IMR-90 (cell line): ENCODE measurements around the gene MEIS2. TPM values are rescaled to one million over a fixed set of nuclear protein-coding genes. Genes with fewer than 3 reads are reported as not detected.

Experiments
- ATAC-seq: fragments of 200-7000 bp; cut with Tn5 transposase; 2 replicates; pipeline ENCODE4 v1.9.1; 2020; ENCODE audit warnings: low read depth, mild to moderate bottlenecking, moderate library complexity
- BruUV-seq: library from RNA; stranded (reverse); fragments of 400-500 nt; replicated peaks from 2 replicates; lab custom pipeline; 2021; lab: Mats Ljungman, UMichigan
- CTCF ChIA-PET: fragments of 300-600 bp; formaldehyde crosslinking; extraction: SDS; loops from one replicate; lab custom pipeline; 2021; ENCODE audit warnings: antibody characterized with exemption; lab: Yijun Ruan, JAX
- POLR2A ChIA-PET: fragments of 300-600 bp; sonication (Branson Sonifier 250); formaldehyde crosslinking; loops from one replicate; lab custom pipeline; 2022; ENCODE audit warnings: antibody characterized with exemption; ENCODE audit not compliant: unreplicated experiment; lab: Charles Lee
- DNase-seq: peaks from one replicate; pipeline ENCODE4 v3.0.0; 2013
- H2AFZ ChIP-seq: replicated peaks from 2 replicates; pipeline ENCODE3; 2013; ENCODE audit warnings: low read length, mild to moderate bottlenecking; ENCODE audit not compliant: poor library complexity
- H2AK5ac ChIP-seq: 2 replicates; pipeline ENCODE4 v1.6.1; 2013; ENCODE audit warnings: low read depth, low read length, inconsistent platforms
- H2AK9ac ChIP-seq: replicated peaks from 2 replicates; pipeline ENCODE3; 2013; ENCODE audit warnings: mild to moderate bottlenecking, low read depth, low read length, moderate library complexity; ENCODE audit not compliant: poor library complexity
- H2BK120ac ChIP-seq: 2 replicates; pipeline ENCODE4 v1.6.1; 2013; ENCODE audit warnings: low read depth, low read length, inconsistent platforms
- H2BK15ac ChIP-seq: 3 replicates; pipeline ENCODE4 v1.6.1; 2013; ENCODE audit warnings: low read depth, low read length, inconsistent platforms
- H2BK20ac ChIP-seq: 2 replicates; pipeline ENCODE4 v1.6.1; 2013; ENCODE audit warnings: low read depth, mild to moderate bottlenecking, inconsistent platforms, low read length, moderate library complexity
- H2BK5ac ChIP-seq: 2 replicates; pipeline ENCODE4 v1.6.1; 2013; ENCODE audit warnings: mild to moderate bottlenecking, low read depth, low read length, inconsistent platforms; ENCODE audit not compliant: poor library complexity, severe bottlenecking
- H3K14ac ChIP-seq: replicated peaks from 2 replicates; pipeline ENCODE4 v1.6.1; 2013; ENCODE audit warnings: low read depth, low read length, inconsistent platforms
- H3K18ac ChIP-seq: 2 replicates; pipeline ENCODE4 v1.6.1; 2013; ENCODE audit warnings: low read depth, low read length, control low read depth
- H3K23ac ChIP-seq: 2 replicates; pipeline ENCODE4 v1.6.1; 2013; ENCODE audit warnings: low read depth, low read length, inconsistent platforms
- H3K27ac ChIP-seq: 2 replicates; pipeline ENCODE4 v1.5.1; 2013; ENCODE audit warnings: mild to moderate bottlenecking, control low read depth, low read length; ENCODE audit not compliant: insufficient read depth
- H3K27me3 ChIP-seq: 2 replicates; pipeline ENCODE4 v1.6.1; 2013; ENCODE audit warnings: low read length; ENCODE audit not compliant: control insufficient read depth, insufficient read depth
- H3K36me3 ChIP-seq: 2 replicates; pipeline ENCODE4 v1.6.1; 2013; ENCODE audit warnings: low read length, mixed read lengths; ENCODE audit not compliant: control insufficient read depth, insufficient read depth
- H3K4ac ChIP-seq: 2 replicates; pipeline ENCODE4 v1.6.1; 2013; ENCODE audit warnings: low read depth, low read length, inconsistent platforms
- H3K4me1 ChIP-seq: 2 replicates; pipeline ENCODE4 v1.6.1; 2013; ENCODE audit warnings: low read length, mixed read lengths; ENCODE audit not compliant: control insufficient read depth, insufficient read depth
- H3K4me2 ChIP-seq: 2 replicates; pipeline ENCODE4 v1.6.1; 2013; ENCODE audit warnings: low read depth, mild to moderate bottlenecking, control low read depth, low read length, moderate library complexity
- H3K4me3 ChIP-seq: 2 replicates; pipeline ENCODE4 v1.5.1; 2013; ENCODE audit warnings: low read depth, mild to moderate bottlenecking, control low read depth, low read length, moderate library complexity; ENCODE audit not compliant: insufficient read depth
- H3K56ac ChIP-seq: 2 replicates; pipeline ENCODE4 v1.6.1; 2013; ENCODE audit warnings: low read length, inconsistent platforms; ENCODE audit not compliant: insufficient read depth; ENCODE audit errors: extremely low read depth
- H3K79me1 ChIP-seq, 2 experiments: 2 replicates each; pipeline ENCODE4 v1.6.1; 2013; ENCODE audit warnings: low read length in 2 of 2, inconsistent platforms in 1 of 2, low read depth in 1 of 2
- H3K9ac ChIP-seq: 2 replicates; pipeline ENCODE4 v1.6.1; 2013; ENCODE audit warnings: low read depth, low read length, control low read depth
- H3K9me1 ChIP-seq: 2 replicates; pipeline ENCODE4 v1.6.1; 2013; ENCODE audit warnings: low read length, inconsistent platforms; ENCODE audit not compliant: insufficient read depth
- H3K9me3 ChIP-seq: 2 replicates; pipeline ENCODE4 v1.6.1; 2013; ENCODE audit warnings: low read length; ENCODE audit not compliant: control insufficient read depth, insufficient read depth
- H4K20me1 ChIP-seq: 2 replicates; pipeline ENCODE4 v1.6.1; 2013; ENCODE audit warnings: low read length, inconsistent platforms; ENCODE audit not compliant: insufficient read depth
- H4K5ac ChIP-seq: 2 replicates; pipeline ENCODE4 v1.6.1; 2013; ENCODE audit warnings: mild to moderate bottlenecking, low read depth, low read length, control low read depth
- H4K8ac ChIP-seq, 2 experiments: 2 replicates each; pipeline ENCODE4 v1.6.1; 2013; ENCODE audit warnings: low read depth in 2 of 2, low read length in 2 of 2, control low read depth in 1 of 2, inconsistent platforms in 1 of 2
- H4K91ac ChIP-seq: 2 replicates; pipeline ENCODE4 v1.6.1; 2013; ENCODE audit warnings: low read depth, low read length, inconsistent platforms; ENCODE audit not compliant: insufficient read depth
- BHLHE40 ChIP-seq: fragments of 150-350 bp; IDR thresholded peaks from 2 replicates; pipeline ENCODE4 v1.6.1; 2016; ENCODE audit warnings: mild to moderate bottlenecking, low read depth, low read length
- CEBPB ChIP-seq: IDR thresholded peaks from 2 replicates; pipeline ENCODE4 v1.6.1; 2012; ENCODE audit warnings: low read depth, low read length, improper control_type of control experiment
- CHD1 ChIP-seq: IDR thresholded peaks from 2 replicates; pipeline ENCODE4 v1.6.1; 2012; ENCODE audit warnings: low read depth, low read length, improper control_type of control experiment
- FOS ChIP-seq: fragments of 150-350 bp; IDR thresholded peaks from 2 replicates; pipeline ENCODE4 v1.6.1; 2016; ENCODE audit warnings: low read depth, low read length
- MAZ ChIP-seq: IDR thresholded peaks from 2 replicates; pipeline ENCODE4 v1.6.1; 2012; ENCODE audit warnings: low read depth, mild to moderate bottlenecking, low read length, improper control_type of control experiment, moderate library complexity, borderline replicate concordance
- MXI1 ChIP-seq: IDR thresholded peaks from 2 replicates; pipeline ENCODE4 v1.6.1; 2012; ENCODE audit warnings: low read depth, mild to moderate bottlenecking, low read length, moderate library complexity, borderline replicate concordance
- POLR2A ChIP-seq: IDR thresholded peaks from 2 replicates; pipeline ENCODE4 v1.6.1; 2012; ENCODE audit warnings: mild to moderate bottlenecking, low read depth, low read length
- RAD21 ChIP-seq: IDR thresholded peaks from 2 replicates; pipeline ENCODE4 v1.6.1; 2012; ENCODE audit warnings: low read length, improper control_type of control experiment
- SMC3 ChIP-seq: fragments of 150-350 bp; IDR thresholded peaks from 2 replicates; pipeline ENCODE4 v1.6.1; 2016; ENCODE audit warnings: low read depth, mild to moderate bottlenecking, antibody characterized with exemption, low read length, moderate library complexity
- USF2 ChIP-seq: fragments of 150-350 bp; IDR thresholded peaks from 2 replicates; pipeline ENCODE4 v1.6.1; 2017; ENCODE audit warnings: mild to moderate bottlenecking, antibody characterized with exemption, low read length, low read depth
- WGBS, 2 experiments: methylation state at CpG; one replicate each; pipeline versions ENCODE4 v1.1.5 to v1.1.7; 2013; ENCODE audit warnings: missing lambda C conversion rate in 2 of 2; ENCODE audit not compliant: insufficient read length in 1 of 2; ENCODE audit errors: extremely low coverage in 2 of 2; 5-methylcytosine and 5-hydroxymethylcytosine counted together
- dilution Hi-C: fragments of 300-500 bp; cut with HindIII; formaldehyde crosslinking; loops from one replicate; pipeline ENCODE4 v1.14.3; 2018; ENCODE audit warnings: low sequenced_read_pairs; ENCODE audit not compliant: unreplicated experiment
- in situ Hi-C: fragments of 300-500 bp; cut with MboI; formaldehyde crosslinking; loops from 3 replicates; pipeline ENCODE4 v1.14.3; 2019; ENCODE audit warnings: low sequenced_read_pairs, inconsistent platforms, mixed read lengths
- intact Hi-C: fragments of 100-400 bp; cut with micrococcal nuclease; formaldehyde crosslinking; loops from 2 replicates; pipeline ENCODE4 v1.10.0; 2022
- polyA plus RNA-seq, 3 experiments: library from polyadenylated mRNA; depleted of rRNA; stranded (reverse); fragments of >200 nt; gene quantifications; 2 replicates each; pipeline ENCODE4 v1.2.3, GENCODE V29; 2012; ENCODE audit warnings: low replicate concordance in 1 of 3
- total RNA-seq: library from RNA; depleted of rRNA; stranded (reverse); fragments of >200 nt; gene quantifications from 2 replicates; pipeline ENCODE4 v1.2.3, GENCODE V29; 2012
- TF ChIP-seq, protein P1 (sequence below): conservative IDR thresholded peaks from 2 replicates; pipeline ENCODE4 v1.5.1; 2012; ENCODE audit warnings: mild to moderate bottlenecking, low read depth, low read length, improper control_type of control experiment
- TF ChIP-seq, protein P2 (sequence below): fragments of 150-350 bp; IDR thresholded peaks from 2 replicates; pipeline ENCODE4 v1.6.1; 2016; ENCODE audit warnings: low read depth, mild to moderate bottlenecking, low read length, moderate library complexity, borderline replicate concordance

MEIS2 gene
- total and polyA plus RNA-seq, 2 of the 4 experiments (the other 2 are of a cell fraction), result 70.1 to 71.3 TPM

DNA sequence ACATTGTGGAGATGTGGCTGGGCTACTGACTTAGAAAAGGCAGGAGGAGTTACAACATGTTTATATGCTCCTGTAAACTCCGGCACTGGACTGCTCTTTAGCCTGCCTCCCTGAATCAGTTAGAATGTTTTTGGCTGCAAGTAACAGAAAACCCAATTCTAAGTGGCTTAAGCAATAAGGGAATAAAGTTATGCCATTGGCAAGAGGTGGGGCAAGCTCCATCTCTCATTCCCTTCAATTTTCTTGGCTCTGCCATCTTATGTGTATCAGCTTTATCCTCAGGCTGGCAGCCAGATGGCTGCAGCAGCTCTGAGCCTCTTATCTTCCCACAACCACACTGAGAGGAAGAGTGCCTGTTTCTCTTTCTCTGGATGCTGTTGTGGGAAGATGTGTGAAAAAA, 22.4 kb upstream of the MEIS2 start:
- Histone ChIP-seq H3K4ac (no peak overlapping the region), H3K79me1 (no peaks in the 10 kb centered on the region), H4K91ac (no peak overlapping the region), H3K36me3 (no peaks in the 10 kb centered on the region), H3K9ac (no peak overlapping the region), H2BK15ac (no peak overlapping the region), H2AK9ac (no peak overlapping the region), H4K5ac (no peak overlapping the region), H3K27ac (no peak overlapping the region), H3K27me3 (no peaks in the 10 kb centered on the region), H3K56ac (no peak overlapping the region), H4K8ac (no peak overlapping the region), H3K18ac (no peak overlapping the region), H3K4me3 (no peak overlapping the region), H3K4me2 (no peak overlapping the region), H2AK5ac (no peak overlapping the region), H3K9me3 (no peaks in the 10 kb centered on the region), H3K23ac (no peak overlapping the region), H3K9me1 (no peaks in the 10 kb centered on the region), H4K20me1 (no peaks in the 10 kb centered on the region), H2BK5ac (no peak overlapping the region), H2BK120ac (no peak overlapping the region), H2BK20ac (no peak overlapping the region), H3K14ac (no peak overlapping the region), H3K4me1 (no peaks in the 10 kb centered on the region), H2AFZ (no peak overlapping the region)
- CTCF ChIA-PET, result interaction anchor here (1.5 kb wide), 1 partner anchor 239 kb away, joined by 4 read pairs; no protein-coding TSS in a partner anchor
- in situ Hi-C loops, result loop anchor here (10.0 kb wide), 1 partner anchor 238 kb away; no protein-coding TSS in a partner anchor
- dilution Hi-C loops, result no loop called here
- intact Hi-C loops, result no loop called here
- DNase-seq (no peak), ATAC-seq (no peak)
- POLR2A ChIA-PET, result interaction anchor here (0.9 kb wide), 1 partner anchor 844 kb away, joined by 9 read pairs; no protein-coding TSS in a partner anchor
- TF ChIP-seq POLR2A, result no peak
- no peak for TF ChIP-seq BHLHE40
- TF ChIP-seq, protein P1, sequence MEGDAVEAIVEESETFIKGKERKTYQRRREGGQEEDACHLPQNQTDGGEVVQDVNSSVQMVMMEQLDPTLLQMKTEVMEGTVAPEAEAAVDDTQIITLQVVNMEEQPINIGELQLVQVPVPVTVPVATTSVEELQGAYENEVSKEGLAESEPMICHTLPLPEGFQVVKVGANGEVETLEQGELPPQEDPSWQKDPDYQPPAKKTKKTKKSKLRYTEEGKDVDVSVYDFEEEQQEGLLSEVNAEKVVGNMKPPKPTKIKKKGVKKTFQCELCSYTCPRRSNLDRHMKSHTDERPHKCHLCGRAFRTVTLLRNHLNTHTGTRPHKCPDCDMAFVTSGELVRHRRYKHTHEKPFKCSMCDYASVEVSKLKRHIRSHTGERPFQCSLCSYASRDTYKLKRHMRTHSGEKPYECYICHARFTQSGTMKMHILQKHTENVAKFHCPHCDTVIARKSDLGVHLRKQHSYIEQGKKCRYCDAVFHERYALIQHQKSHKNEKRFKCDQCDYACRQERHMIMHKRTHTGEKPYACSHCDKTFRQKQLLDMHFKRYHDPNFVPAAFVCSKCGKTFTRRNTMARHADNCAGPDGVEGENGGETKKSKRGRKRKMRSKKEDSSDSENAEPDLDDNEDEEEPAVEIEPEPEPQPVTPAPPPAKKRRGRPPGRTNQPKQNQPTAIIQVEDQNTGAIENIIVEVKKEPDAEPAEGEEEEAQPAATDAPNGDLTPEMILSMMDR, result no peak
- TF ChIP-seq, protein P2, sequence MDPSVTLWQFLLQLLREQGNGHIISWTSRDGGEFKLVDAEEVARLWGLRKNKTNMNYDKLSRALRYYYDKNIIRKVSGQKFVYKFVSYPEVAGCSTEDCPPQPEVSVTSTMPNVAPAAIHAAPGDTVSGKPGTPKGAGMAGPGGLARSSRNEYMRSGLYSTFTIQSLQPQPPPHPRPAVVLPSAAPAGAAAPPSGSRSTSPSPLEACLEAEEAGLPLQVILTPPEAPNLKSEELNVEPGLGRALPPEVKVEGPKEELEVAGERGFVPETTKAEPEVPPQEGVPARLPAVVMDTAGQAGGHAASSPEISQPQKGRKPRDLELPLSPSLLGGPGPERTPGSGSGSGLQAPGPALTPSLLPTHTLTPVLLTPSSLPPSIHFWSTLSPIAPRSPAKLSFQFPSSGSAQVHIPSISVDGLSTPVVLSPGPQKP, result no peak
- TF ChIP-seq MXI1, result no peak
- TF ChIP-seq RAD21, result no peak
- no peak for TF ChIP-seq CHD1
- TF ChIP-seq SMC3, result no peak
- TF ChIP-seq CEBPB, result no peak
- no peak for TF ChIP-seq MAZ
- TF ChIP-seq FOS, result no peak
- TF ChIP-seq USF2, result no peak
- WGBS, 2 experiments, result no CpG with 5 or more reads among the region's 1 CpG
- no TSS peak for BruUV-seq
